IMR-90 (cell line): ENCODE measurements around the gene B4GALT5. TPM values are rescaled to one million over a fixed set of nuclear protein-coding genes. Genes with fewer than 3 reads are reported as not detected.

ENCODE experiments used
- ATAC-seq: fragments of 200-7000 bp; cut with Tn5 transposase; 2 replicates; pipeline ENCODE4 v1.9.1; 2020; ENCODE audit warnings: low read depth, mild to moderate bottlenecking, moderate library complexity
- BruUV-seq: library from RNA; stranded (reverse); fragments of 400-500 nt; replicated peaks from 2 replicates; lab custom pipeline; 2021; lab: Mats Ljungman, UMichigan
- CTCF ChIA-PET: fragments of 300-600 bp; formaldehyde crosslinking; extraction: SDS; loops from one replicate; lab custom pipeline; 2021; ENCODE audit warnings: antibody characterized with exemption; lab: Yijun Ruan, JAX
- POLR2A ChIA-PET: fragments of 300-600 bp; sonication (Branson Sonifier 250); formaldehyde crosslinking; loops from one replicate; lab custom pipeline; 2022; ENCODE audit warnings: antibody characterized with exemption; ENCODE audit not compliant: unreplicated experiment; lab: Charles Lee
- DNase-seq: peaks from one replicate; pipeline ENCODE4 v3.0.0; 2013
- H2AFZ ChIP-seq: replicated peaks from 2 replicates; pipeline ENCODE3; 2013; ENCODE audit warnings: low read length, mild to moderate bottlenecking; ENCODE audit not compliant: poor library complexity
- H2AK5ac ChIP-seq: 2 replicates; pipeline ENCODE4 v1.6.1; 2013; ENCODE audit warnings: low read depth, low read length, inconsistent platforms
- H2AK9ac ChIP-seq: replicated peaks from 2 replicates; pipeline ENCODE3; 2013; ENCODE audit warnings: mild to moderate bottlenecking, low read depth, low read length, moderate library complexity; ENCODE audit not compliant: poor library complexity
- H2BK120ac ChIP-seq: 2 replicates; pipeline ENCODE4 v1.6.1; 2013; ENCODE audit warnings: low read depth, low read length, inconsistent platforms
- H2BK15ac ChIP-seq: 3 replicates; pipeline ENCODE4 v1.6.1; 2013; ENCODE audit warnings: low read depth, low read length, inconsistent platforms
- H2BK20ac ChIP-seq: 2 replicates; pipeline ENCODE4 v1.6.1; 2013; ENCODE audit warnings: low read depth, mild to moderate bottlenecking, inconsistent platforms, low read length, moderate library complexity
- H2BK5ac ChIP-seq: 2 replicates; pipeline ENCODE4 v1.6.1; 2013; ENCODE audit warnings: mild to moderate bottlenecking, low read depth, low read length, inconsistent platforms; ENCODE audit not compliant: poor library complexity, severe bottlenecking
- H3K14ac ChIP-seq: replicated peaks from 2 replicates; pipeline ENCODE4 v1.6.1; 2013; ENCODE audit warnings: low read depth, low read length, inconsistent platforms
- H3K18ac ChIP-seq: 2 replicates; pipeline ENCODE4 v1.6.1; 2013; ENCODE audit warnings: low read depth, low read length, control low read depth
- H3K23ac ChIP-seq: 2 replicates; pipeline ENCODE4 v1.6.1; 2013; ENCODE audit warnings: low read depth, low read length, inconsistent platforms
- H3K27ac ChIP-seq: 2 replicates; pipeline ENCODE4 v1.5.1; 2013; ENCODE audit warnings: mild to moderate bottlenecking, control low read depth, low read length; ENCODE audit not compliant: insufficient read depth
- H3K27me3 ChIP-seq: 2 replicates; pipeline ENCODE4 v1.6.1; 2013; ENCODE audit warnings: low read length; ENCODE audit not compliant: control insufficient read depth, insufficient read depth
- H3K36me3 ChIP-seq: 2 replicates; pipeline ENCODE4 v1.6.1; 2013; ENCODE audit warnings: low read length, mixed read lengths; ENCODE audit not compliant: control insufficient read depth, insufficient read depth
- H3K4ac ChIP-seq: 2 replicates; pipeline ENCODE4 v1.6.1; 2013; ENCODE audit warnings: low read depth, low read length, inconsistent platforms
- H3K4me1 ChIP-seq: 2 replicates; pipeline ENCODE4 v1.6.1; 2013; ENCODE audit warnings: low read length, mixed read lengths; ENCODE audit not compliant: control insufficient read depth, insufficient read depth
- H3K4me2 ChIP-seq: 2 replicates; pipeline ENCODE4 v1.6.1; 2013; ENCODE audit warnings: low read depth, mild to moderate bottlenecking, control low read depth, low read length, moderate library complexity
- H3K4me3 ChIP-seq: 2 replicates; pipeline ENCODE4 v1.5.1; 2013; ENCODE audit warnings: low read depth, mild to moderate bottlenecking, control low read depth, low read length, moderate library complexity; ENCODE audit not compliant: insufficient read depth
- H3K56ac ChIP-seq: 2 replicates; pipeline ENCODE4 v1.6.1; 2013; ENCODE audit warnings: low read length, inconsistent platforms; ENCODE audit not compliant: insufficient read depth; ENCODE audit errors: extremely low read depth
- H3K79me1 ChIP-seq, 2 experiments: 2 replicates each; pipeline ENCODE4 v1.6.1; 2013; ENCODE audit warnings: low read length in 2 of 2, inconsistent platforms in 1 of 2, low read depth in 1 of 2
- H3K9ac ChIP-seq: 2 replicates; pipeline ENCODE4 v1.6.1; 2013; ENCODE audit warnings: low read depth, low read length, control low read depth
- H3K9me1 ChIP-seq: 2 replicates; pipeline ENCODE4 v1.6.1; 2013; ENCODE audit warnings: low read length, inconsistent platforms; ENCODE audit not compliant: insufficient read depth
- H3K9me3 ChIP-seq: 2 replicates; pipeline ENCODE4 v1.6.1; 2013; ENCODE audit warnings: low read length; ENCODE audit not compliant: control insufficient read depth, insufficient read depth
- H4K20me1 ChIP-seq: 2 replicates; pipeline ENCODE4 v1.6.1; 2013; ENCODE audit warnings: low read length, inconsistent platforms; ENCODE audit not compliant: insufficient read depth
- H4K5ac ChIP-seq: 2 replicates; pipeline ENCODE4 v1.6.1; 2013; ENCODE audit warnings: mild to moderate bottlenecking, low read depth, low read length, control low read depth
- H4K8ac ChIP-seq, 2 experiments: 2 replicates each; pipeline ENCODE4 v1.6.1; 2013; ENCODE audit warnings: low read depth in 2 of 2, low read length in 2 of 2, control low read depth in 1 of 2, inconsistent platforms in 1 of 2
- H4K91ac ChIP-seq: 2 replicates; pipeline ENCODE4 v1.6.1; 2013; ENCODE audit warnings: low read depth, low read length, inconsistent platforms; ENCODE audit not compliant: insufficient read depth
- POLR2A ChIP-seq: IDR thresholded peaks from 2 replicates; pipeline ENCODE4 v1.6.1; 2012; ENCODE audit warnings: mild to moderate bottlenecking, low read depth, low read length
- RCOR1 ChIP-seq: IDR thresholded peaks from 2 replicates; pipeline ENCODE4 v1.6.1; 2012; ENCODE audit warnings: mild to moderate bottlenecking, low read length, improper control_type of control experiment; ENCODE audit not compliant: insufficient replicate concordance
- SMC3 ChIP-seq: fragments of 150-350 bp; IDR thresholded peaks from 2 replicates; pipeline ENCODE4 v1.6.1; 2016; ENCODE audit warnings: low read depth, mild to moderate bottlenecking, antibody characterized with exemption, low read length, moderate library complexity
- WGBS, 2 experiments: methylation state at CpG; one replicate each; pipeline versions ENCODE4 v1.1.5 to v1.1.7; 2013; ENCODE audit warnings: missing lambda C conversion rate in 2 of 2; ENCODE audit not compliant: insufficient read length in 1 of 2; ENCODE audit errors: extremely low coverage in 2 of 2; 5-methylcytosine and 5-hydroxymethylcytosine counted together
- dilution Hi-C: fragments of 300-500 bp; cut with HindIII; formaldehyde crosslinking; loops from one replicate; pipeline ENCODE4 v1.14.3; 2018; ENCODE audit warnings: low sequenced_read_pairs; ENCODE audit not compliant: unreplicated experiment
- in situ Hi-C: fragments of 300-500 bp; cut with MboI; formaldehyde crosslinking; loops from 3 replicates; pipeline ENCODE4 v1.14.3; 2019; ENCODE audit warnings: low sequenced_read_pairs, inconsistent platforms, mixed read lengths
- intact Hi-C: fragments of 100-400 bp; cut with micrococcal nuclease; formaldehyde crosslinking; loops from 2 replicates; pipeline ENCODE4 v1.10.0; 2022
- polyA plus RNA-seq, 3 experiments: library from polyadenylated mRNA; depleted of rRNA; stranded (reverse); fragments of >200 nt; gene quantifications; 2 replicates each; pipeline ENCODE4 v1.2.3, GENCODE V29; 2012; ENCODE audit warnings: low replicate concordance in 1 of 3
- total RNA-seq: library from RNA; depleted of rRNA; stranded (reverse); fragments of >200 nt; gene quantifications from 2 replicates; pipeline ENCODE4 v1.2.3, GENCODE V29; 2012
- TF ChIP-seq, protein P1 (sequence below): fragments of 150-350 bp; IDR thresholded peaks from 2 replicates; pipeline ENCODE4 v1.6.1; 2017; ENCODE audit warnings: mild to moderate bottlenecking, antibody characterized with exemption, low read length, low read depth
- TF ChIP-seq, protein P2 (sequence below): conservative IDR thresholded peaks from 2 replicates; pipeline ENCODE4 v1.5.1; 2012; ENCODE audit warnings: mild to moderate bottlenecking, low read depth, low read length, improper control_type of control experiment

Gene B4GALT5
- total and polyA plus RNA-seq, 2 of the 4 experiments (the other 2 are of a cell fraction): 11.3 to 20.4 TPM

DNA sequence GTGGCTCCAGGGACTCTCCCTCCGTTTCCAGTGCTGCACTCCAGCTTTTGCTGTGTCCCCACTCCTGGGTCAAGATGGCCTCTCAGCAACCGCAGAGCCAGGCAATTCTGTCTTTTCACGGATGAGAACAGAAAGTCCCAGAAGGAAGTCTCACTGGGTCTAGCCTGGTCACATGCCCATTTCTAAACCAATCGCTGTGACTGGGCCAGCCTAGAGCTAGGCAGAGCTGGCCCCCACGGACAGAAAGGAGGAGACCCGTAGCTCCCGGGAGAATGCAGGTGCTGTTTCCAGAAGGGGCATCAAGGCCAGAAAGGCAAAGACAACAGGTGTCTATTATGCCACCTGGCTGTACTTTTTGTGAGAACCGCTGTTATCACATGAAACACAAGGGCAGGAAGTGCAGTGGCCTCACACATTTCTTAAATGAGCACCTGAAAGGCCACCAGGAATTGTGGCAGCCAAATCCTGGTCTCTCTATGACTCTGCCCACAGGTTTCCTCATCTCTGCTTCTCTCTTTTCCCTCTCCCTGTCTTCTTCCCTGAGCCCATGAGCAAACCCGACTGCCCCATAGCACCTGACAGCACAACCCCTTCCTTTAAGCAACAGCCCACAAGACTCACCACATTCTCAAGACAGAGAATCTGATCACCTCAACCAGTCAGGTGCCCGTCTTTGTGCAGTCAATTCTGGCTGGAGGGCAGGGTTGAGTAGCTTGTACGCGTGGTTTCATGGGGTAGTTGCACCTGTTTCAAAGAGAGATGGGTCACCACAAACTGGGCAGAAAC lies 37.1 kb upstream of the B4GALT5 start:
- ChIA-PET CTCF (no interaction called here), POLR2A (no interaction called here)
- Histone ChIP-seq H3K4me2 (no peak overlapping the region), H3K14ac (no peak overlapping the region), H4K5ac (no peak overlapping the region), H2BK5ac (no peak overlapping the region), H3K9me3 (no peaks in the 10 kb centered on the region), H2AK5ac (no peak overlapping the region), H2AFZ (no peak overlapping the region), H3K9me1 (no peaks in the 10 kb centered on the region), H3K27me3 (peaks cover 5% of the 10 kb centered on the region), H4K20me1 (no peaks in the 10 kb centered on the region; the same call in 1 of the 2 replicates), H3K27ac (no peak overlapping the region), H3K4me3 (no peak overlapping the region), H2BK120ac (no peak overlapping the region), H2AK9ac (no peak overlapping the region), H3K79me1 (no peaks in the 10 kb centered on the region), H2BK15ac (no peak overlapping the region), H3K23ac (no peak overlapping the region), H3K4ac (no peak overlapping the region), H3K9ac (no peak overlapping the region), H3K56ac (no peak overlapping the region), H3K4me1 (peaks cover 5% of the 10 kb centered on the region; the same call in 1 of the 2 replicates), H3K36me3 (no peaks in the 10 kb centered on the region), H4K91ac (no peak overlapping the region), H4K8ac (no peak overlapping the region), H3K18ac (no peak overlapping the region), H2BK20ac (no peak overlapping the region)
- TF ChIP-seq, protein P1, sequence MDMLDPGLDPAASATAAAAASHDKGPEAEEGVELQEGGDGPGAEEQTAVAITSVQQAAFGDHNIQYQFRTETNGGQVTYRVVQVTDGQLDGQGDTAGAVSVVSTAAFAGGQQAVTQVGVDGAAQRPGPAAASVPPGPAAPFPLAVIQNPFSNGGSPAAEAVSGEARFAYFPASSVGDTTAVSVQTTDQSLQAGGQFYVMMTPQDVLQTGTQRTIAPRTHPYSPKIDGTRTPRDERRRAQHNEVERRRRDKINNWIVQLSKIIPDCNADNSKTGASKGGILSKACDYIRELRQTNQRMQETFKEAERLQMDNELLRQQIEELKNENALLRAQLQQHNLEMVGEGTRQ: 0 out of 2 replicates have a peak, but pooled peaks have one; percentile 11
- TF ChIP-seq, protein P2, sequence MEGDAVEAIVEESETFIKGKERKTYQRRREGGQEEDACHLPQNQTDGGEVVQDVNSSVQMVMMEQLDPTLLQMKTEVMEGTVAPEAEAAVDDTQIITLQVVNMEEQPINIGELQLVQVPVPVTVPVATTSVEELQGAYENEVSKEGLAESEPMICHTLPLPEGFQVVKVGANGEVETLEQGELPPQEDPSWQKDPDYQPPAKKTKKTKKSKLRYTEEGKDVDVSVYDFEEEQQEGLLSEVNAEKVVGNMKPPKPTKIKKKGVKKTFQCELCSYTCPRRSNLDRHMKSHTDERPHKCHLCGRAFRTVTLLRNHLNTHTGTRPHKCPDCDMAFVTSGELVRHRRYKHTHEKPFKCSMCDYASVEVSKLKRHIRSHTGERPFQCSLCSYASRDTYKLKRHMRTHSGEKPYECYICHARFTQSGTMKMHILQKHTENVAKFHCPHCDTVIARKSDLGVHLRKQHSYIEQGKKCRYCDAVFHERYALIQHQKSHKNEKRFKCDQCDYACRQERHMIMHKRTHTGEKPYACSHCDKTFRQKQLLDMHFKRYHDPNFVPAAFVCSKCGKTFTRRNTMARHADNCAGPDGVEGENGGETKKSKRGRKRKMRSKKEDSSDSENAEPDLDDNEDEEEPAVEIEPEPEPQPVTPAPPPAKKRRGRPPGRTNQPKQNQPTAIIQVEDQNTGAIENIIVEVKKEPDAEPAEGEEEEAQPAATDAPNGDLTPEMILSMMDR: no peak
- TF ChIP-seq SMC3 (no peak), POLR2A (no peak), RCOR1 (no peak)
- WGBS, 2 experiments: 85% methylated on average over 11 of the region's 12 CpGs; no CpG with 5 or more reads in 1 of the 2 experiments
- dilution Hi-C loops (no loop called here), in situ Hi-C loops (no loop called here), intact Hi-C loops (no loop called here)
- BruUV-seq: no TSS peak
- DNase-seq: no peak
- ATAC-seq: no peak
